HG03439 (cell line): ENCODE results near the gene DPAGT1.
A peak's percentile ranks its signal among the peaks of the same experiment; 100 is the strongest.

Experiments
- ATAC-seq: cut with Tn5 transposase; IDR thresholded peaks from one replicate; pipeline ENCODE4 v1.9.1; 2021; ENCODE audit warnings: mild to moderate bottlenecking, moderate library complexity; ENCODE audit not compliant: unreplicated experiment

DPAGT1 gene

GRCh38 chr11:119095066-119095880 is 6.4 kb downstream of the DPAGT1 start:
- peak; percentile 82 for ATAC-seq

DNA sequence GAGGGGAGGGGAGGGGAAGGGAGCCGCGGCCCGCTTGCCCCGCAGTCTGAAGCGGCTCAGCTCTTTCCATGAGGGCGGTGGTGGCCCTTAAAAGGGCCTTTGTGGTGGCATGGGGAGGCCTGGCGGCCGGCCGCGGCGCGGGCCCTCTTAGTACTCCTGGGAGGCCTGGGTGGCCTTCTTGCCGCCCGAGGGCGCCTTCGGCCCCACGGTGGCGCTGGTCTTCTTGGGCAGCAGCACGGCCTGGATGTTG is 6.9 kb downstream of the DPAGT1 start:
- peak; percentile 32 for ATAC-seq

DNA sequence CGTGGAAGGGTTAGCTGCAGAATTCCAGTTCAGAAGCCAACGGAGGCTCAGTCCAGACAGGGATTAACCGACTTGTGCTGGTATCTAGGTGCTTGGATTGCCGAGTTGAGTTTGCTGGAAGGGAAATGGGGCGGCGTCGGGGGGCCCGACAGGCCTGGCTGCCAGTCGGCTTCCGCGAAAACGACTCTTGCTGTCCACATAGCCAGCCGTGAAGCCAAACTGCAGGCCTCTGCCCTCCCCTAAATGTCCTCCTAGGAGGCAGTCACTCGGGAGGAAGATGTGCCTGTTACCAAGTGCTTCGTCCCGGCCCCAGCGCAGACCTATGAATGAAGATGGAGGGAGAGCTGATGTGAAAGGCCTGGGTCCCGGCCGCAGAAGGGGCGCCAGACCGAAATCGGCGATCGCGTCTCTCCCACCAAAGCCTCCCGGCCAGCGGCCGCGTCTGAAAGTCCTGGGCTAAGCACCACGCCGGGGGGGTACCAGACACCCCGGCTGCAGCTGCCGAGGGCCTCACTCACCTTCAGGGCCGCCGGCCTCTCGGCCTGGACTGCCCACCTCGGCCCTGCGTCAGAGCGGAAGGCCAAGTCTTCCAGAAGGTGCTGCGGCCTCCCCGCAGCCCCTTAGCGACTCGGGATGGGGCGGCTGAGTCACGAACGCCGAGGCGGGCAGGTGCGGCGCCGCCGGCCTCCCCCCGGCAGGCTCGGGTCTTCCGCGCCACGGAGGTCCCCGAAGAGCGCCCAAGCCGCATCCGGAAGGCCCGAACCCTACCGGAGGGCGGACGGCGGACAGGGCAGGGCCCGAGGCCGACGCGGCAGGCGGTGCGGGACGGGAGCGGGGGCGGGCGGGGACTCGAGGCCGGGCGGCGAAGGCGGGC is 7.5 kb downstream of the DPAGT1 start:
- peak; percentile 6 for ATAC-seq

DNA sequence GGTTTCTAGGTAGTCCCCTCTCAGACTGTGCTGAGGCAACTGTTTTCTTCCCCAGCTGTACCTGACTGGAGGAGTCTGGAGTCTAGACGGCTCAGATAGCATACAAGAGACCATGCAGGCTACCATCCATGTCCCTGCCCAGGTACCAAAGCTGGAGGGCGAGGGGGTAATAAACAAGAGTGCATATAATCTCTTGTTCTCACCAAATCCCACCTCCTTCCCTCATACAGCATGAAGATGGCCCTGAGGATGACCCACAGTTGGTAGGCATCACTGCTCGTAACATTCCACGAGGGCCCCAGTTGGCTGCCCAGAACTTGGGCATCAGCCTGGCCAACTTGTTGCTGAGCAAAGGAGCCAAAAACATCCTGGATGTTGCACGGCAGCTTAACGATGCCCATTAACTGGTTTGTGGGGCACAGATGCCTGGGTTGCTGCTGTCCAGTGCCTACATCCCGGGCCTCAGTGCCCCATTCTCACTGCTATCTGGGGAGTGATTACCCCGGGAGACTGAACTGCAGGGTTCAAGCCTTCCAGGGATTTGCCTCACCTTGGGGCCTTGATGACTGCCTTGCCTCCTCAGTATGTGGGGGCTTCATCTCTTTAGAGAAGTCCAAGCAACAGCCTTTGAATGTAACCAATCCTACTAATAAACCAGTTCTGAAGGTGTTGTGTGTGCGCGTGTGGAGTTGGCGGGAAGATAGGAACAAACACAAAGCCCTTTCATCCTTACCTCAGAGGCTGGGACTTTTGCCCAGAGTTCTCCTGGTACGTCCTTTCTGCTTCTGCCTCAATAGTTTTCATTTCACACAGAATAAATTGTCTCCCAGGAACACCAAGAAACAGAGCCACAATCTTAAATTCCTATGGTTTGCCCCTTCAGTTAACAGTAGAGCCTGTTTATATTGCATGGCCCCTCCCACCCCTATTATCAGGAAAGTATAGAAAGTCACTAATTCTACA is 8.5 kb downstream of the DPAGT1 start:
- ATAC-seq = no peak

DNA sequence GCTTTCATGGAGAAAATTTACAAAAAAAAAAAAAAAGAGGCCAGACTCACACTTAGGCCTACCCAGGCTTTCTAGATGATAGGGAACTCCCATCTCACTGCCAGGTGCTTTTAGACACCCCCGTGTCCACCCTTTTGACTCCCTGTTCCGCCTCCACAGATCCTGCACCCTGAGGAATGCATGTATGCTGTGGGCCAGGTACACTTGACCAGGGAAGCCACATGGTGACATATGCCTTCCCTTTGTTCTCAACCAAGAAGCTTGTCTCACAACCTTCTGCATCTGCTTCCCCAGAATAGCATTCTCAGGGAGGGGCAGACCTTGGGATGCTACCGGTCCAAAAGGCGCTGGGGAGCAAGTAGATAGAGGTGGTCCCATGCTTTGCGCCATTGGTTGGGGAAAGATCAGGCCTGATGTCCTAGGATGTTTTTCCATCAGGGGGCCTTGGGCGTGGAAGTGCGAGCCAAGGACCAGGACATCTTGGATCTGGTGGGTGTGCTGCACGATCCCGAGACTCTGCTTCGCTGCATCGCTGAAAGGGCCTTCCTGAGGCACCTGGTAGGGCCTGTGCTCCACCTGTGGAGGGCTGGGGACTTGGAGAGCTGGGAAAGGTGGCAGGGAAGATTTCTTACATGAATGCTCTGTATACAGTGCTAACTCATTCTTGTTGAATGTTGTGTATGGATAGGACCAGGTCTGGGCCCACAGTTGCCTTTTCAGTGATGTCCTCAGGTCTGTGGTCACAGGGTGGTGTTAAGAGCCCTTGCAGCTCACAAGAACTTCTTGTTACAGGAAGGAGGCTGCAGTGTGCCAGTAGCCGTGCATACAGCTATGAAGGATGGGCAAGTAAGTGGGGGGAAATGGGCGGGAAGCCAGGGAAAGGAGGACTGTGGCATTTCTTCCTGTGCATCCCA is 9.4 kb downstream of the DPAGT1 start:
- no peak for ATAC-seq

DNA sequence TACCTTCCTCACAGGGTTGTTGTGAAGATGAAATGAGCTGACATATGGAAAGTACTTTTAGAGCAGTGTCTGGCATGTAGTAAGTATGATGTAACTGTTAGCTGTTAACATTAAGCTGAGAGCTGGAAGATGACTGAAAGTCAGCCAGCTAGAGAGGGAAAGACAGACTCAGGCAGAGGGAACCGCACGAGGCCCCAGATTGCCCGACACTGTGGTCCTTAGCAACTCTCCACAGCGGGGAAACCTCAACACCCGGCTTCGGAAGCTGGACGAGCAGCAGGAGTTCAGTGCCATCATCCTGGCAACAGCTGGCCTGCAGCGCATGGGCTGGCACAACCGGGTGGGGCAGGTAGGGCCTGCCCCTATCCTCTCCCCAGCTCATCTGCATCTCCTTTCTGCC is 10.5 kb downstream of the DPAGT1 start:
- no peak for ATAC-seq

DNA sequence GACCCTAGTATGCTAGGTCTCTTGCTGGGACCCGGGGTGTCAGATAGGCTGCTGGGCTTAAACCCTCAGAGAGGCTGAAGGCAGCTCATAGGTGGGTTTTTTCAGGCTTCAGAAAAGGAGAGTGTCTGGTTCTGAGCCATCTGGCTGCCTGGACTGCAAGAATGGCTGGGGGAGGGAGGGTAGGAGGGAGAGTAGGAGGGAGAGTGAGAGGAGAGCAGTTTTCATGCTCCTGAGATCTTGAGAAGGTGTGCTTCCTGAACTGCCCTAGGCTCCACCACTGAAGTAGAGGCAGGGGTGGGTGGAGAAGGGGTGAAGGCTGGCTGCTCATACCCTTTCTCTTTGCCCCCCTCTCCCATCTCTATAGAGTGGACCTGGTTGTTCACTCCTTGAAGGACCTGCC is 12.3 kb downstream of the DPAGT1 start:
- ATAC-seq = no peak

- no peak for ATAC-seq
These were observed 13.2 kb downstream of the DPAGT1 start for GRCh38 chr11:119088406-119088805.

DNA sequence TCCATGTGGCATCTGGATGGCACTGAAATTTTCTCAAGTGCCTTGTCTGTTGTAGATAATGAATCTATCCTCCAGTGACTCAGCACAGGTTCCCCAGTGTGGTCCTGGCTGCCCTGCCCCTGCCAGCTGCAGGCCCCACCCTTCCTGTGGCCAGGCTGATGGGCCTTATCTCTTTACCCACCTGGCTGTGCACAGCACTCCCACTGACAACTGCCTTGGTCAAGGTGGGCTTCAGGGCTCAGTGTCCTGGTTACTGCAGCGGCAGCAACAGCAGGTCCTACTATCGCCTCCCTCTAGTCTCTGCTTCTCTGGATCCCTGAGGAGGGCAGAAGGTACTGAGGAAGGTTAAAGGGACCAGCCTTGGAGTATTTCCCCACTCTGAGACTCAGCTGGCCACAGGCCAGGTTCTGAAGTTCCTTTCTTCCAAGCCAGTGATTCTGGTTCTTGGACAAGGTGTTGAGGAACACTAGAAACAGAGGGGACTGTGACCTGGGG is 13.9 kb downstream of the DPAGT1 start:
- no peak for ATAC-seq

DNA sequence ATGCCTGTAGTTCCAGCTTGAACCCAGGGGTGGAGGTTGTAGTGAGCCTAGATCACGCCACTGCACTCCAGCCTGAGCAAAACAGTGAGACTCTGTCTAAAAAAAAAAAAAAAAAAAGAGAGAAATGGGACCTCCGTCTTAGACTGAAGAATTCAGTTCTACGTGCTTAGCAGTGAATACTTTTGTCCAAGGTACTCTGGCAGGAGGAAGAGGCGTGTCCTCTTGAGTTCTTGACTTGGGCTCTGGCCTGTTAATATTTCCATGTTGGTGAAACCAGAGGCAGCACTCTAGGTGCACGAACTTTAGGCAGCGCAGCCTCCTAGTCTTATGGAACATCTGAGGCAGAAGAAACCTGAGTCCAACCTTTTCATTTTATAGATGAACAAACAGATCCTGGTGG is 14.5 kb downstream of the DPAGT1 start:
- ATAC-seq = no peak

DNA sequence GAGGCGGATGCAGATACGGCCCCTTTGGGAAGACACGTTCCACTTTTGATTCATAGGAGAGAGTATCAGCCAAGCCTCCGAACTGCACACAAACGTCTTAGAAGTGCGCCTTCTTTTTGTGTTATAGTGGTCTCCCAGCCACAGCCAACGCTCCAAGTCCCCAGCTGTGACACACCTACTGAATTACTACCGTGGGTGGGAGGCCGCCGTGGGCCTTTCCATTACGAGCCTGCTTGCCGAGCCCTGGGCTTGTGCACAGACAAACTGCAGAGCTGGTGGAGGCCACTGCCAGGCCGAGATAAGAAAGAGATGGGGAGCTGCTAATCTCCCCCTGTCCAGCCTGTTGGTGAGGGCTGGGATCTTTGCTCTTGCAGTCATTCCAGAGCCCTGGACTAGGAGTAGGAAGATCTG is 16.2 kb downstream of the DPAGT1 start:
- peak; percentile 17 for ATAC-seq

DNA sequence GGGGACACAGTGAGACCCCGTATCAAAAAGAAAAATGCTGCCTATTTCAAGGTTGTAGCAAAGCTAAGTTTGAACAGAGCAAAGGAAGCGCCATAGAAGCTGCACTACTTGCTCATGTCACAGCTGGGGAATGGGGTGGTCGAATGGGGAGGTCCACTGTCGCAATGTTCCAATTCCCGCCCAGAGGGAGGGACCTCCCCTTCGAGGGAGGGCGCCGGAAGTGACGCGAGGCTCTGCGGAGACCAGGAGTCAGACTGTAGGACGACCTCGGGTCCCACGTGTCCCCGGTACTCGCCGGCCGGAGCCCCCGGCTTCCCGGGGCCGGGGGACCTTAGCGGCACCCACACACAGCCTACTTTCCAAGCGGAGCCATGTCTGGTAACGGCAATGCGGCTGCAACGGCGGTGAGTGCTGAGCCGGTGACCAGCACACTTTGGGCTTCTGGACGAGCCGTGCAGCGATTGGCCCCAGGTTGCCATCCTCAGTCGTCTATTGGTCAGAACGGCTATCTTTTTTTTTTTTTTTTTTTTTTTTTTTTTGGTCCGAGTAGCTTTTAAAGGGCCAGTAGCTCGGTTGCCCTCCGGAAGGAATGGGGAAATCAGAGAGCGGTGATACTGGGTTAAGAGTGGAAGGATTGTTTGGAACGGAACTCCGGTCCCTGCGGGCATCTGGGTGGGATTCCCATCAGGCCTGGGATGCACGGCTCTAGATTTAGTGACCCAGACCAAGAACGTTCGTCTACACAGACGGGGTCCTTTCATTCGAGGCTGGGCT is 16.8 kb downstream of the DPAGT1 start, which contains the start of gene HMBS:
HMBS (plus strand) TSS at position 219 of the 774 bp plus-strand sequence; CDS start at position 372, 153 bp downstream.
- peak; percentile 77 for ATAC-seq

DNA sequence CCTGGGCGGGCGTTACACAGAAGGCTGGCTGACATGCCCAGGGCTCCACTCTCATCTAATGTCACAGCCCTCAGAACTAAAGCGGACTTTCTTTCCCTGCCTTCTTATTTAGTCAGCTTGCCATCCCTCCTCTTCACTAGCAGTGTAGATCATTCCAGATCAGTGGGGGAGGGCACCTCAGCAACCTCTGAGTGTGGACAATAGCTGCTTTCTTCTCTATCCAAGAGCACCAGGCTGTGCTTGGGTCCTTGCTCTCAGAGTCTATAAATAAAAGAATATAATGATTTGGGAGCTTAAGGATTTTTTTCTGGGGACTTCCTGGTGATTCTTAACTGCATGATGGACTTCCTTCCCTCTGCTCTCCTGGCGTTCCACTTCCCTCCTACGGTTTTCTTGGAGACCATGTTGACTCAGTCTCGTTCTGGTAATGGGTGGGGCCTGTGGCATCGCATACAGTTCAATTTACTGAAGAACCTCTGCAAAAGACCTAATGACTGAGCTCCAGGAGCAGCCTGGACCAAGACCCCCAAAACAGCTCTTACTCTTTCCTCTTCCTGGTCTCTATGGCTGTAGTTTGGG is 19.9 kb downstream of the DPAGT1 start:
- no peak for ATAC-seq

- no peak for ATAC-seq
These were observed 22.8 kb downstream of the DPAGT1 start for GRCh38 chr11:119078675-119079420.

DNA sequence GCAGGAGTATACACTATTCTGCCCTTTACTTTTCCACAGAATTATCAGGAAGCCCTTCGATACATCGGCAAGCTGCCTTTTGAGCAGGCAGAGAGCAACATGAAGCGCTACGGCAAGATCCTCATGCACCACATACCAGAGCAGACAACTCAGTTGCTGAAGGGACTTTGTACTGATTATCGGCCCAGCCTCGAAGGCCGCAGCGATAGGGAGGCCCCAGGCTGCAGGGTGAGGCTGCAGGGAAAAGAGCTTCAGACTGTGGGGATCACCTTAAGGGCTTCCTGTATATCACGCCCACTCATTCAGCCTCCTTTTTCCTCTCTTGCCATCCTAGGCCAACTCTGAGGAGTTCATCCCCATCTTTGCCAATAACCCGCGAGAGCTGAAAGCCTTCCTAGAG is 23.8 kb downstream of the DPAGT1 start:
- no peak for ATAC-seq

- ATAC-seq = peak; percentile 84
These were observed 34.1 kb downstream of the DPAGT1 start, which contains the start of gene VPS11 for GRCh38 chr11:119067371-119068222. TSS of gene VPS11 (plus strand) at chr11:119067818. CDS start at chr11:119067824, 6 bp downstream.

- ATAC-seq = no peak
These were observed 36.3 kb downstream of the DPAGT1 start for GRCh38 chr11:119065369-119065768.
